ENCODE data around the gene EFNB2.

EFNB2 gene

DNA sequence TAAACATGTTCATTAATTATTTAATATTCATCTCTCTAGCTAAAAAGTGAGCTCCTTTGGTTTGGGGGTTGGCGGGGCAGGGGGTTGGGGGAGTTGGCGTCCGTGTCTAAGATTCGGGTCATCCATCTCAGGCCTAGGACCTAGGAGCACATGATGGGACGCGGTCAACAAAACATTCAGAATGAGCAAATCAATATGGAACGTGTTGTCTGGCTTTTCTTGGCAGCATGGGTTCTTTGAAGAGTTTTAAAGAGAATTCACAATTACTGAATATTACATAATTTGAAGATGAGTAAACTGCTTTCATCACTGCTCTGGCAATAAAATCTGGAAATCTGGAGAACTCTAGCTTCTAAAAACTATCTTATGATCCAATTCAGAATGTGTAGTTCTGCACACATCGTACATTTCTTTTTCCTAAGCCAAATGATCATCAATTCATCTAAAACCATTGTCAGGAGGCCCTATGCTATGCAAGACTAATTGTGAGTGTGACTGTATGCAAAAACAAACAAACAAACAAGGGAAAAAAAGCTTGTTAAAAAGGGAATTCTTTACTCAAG is 37.9 kb upstream of the EFNB2 start:
- Histone ChIP-seq H2BK12ac (ENCODE audit: low read length in 2 of 2) (no peak overlapping the region), H3K36me3 (ENCODE audit: control insufficient read depth in 1 of 2, insufficient read depth in 2 of 2, low read depth in 1 of 2, low read length in 2 of 2) (no peaks in the 10 kb centered on the region), H3K18ac (ENCODE audit: low read depth in 1 of 2, low read length in 2 of 2) (no peak overlapping the region), H2BK120ac (ENCODE audit: low read depth, low read length) (no peak overlapping the region), H2BK5ac (ENCODE audit: low read depth, low read length, poor library complexity, severe bottlenecking) (no peak overlapping the region), H3K27ac (ENCODE audit: low read length, poor library complexity, severe bottlenecking) (no peak overlapping the region), H2AFZ (ENCODE audit: low read depth, low read length) (no peak overlapping the region), H2AK5ac (ENCODE audit: low read length, severe bottlenecking) (no peak overlapping the region), H3K4ac (ENCODE audit: low read depth in 1 of 2, low read length in 2 of 2) (no peak overlapping the region), H3K9me3 (ENCODE audit: control insufficient read depth, low read length) (no peaks in the 10 kb centered on the region), H3K4me2 (ENCODE audit: low read length, poor library complexity, severe bottlenecking) (no peak overlapping the region), H3K27me3 (ENCODE audit: control insufficient read depth in 1 of 2, insufficient read depth in 1 of 2, low read length in 2 of 2) (no peaks in the 10 kb centered on the region), H3K4me1 (ENCODE audit: control insufficient read depth, insufficient read depth, low read depth, low read length) (no peaks in the 10 kb centered on the region), H3K14ac (ENCODE audit: low read length in 2 of 2) (no peak overlapping the region), H3K4me3 (ENCODE audit: insufficient read depth in 1 of 2, low read depth in 1 of 2, low read length in 2 of 2) (peak overlapping the region in 1 of 2 experiments; percentile 63), H2BK15ac (ENCODE audit: low read depth, poor library complexity, severe bottlenecking) (no peak overlapping the region), H3K23ac (ENCODE audit: low read length in 2 of 2) (no peak overlapping the region), H4K8ac (ENCODE audit: low read length) (no peak overlapping the region), H3K9ac (ENCODE audit: low read length) (peak overlapping the region; percentile 75), H4K91ac (ENCODE audit: low read length) (no peak overlapping the region), H3K79me1 (replicated peaks; ENCODE audit: low read length, poor library complexity, severe bottlenecking) (peaks cover 2% of the 10 kb centered on the region)
- 100% methylated on average over 4 of the region's 8 CpGs for WGBS
- no peak for DNase-seq

DNA sequence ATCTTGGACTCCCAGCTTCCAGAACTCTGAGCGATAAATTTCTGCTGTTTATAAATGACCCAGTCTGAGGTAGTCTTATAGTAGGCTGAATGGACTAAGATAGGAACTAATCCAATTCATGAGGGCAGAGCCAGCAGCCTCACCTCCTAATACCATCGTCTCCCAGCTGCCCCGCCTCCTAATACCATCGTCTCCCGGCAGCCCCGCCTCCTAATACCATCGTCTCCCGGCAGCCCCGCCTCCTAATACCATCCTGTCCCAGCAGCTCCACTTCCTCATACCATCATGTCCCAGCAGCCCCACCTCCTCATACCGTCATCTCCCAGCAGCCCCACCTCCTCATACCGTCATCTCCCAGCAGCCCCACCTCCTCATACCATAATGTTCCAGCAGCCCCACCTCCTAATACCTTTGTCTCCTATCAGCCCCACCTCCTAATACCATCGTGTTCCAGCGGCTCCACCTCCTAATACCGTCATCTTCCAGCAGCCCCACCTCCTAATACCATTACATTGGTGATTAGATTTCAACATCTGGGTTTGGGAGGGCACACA is 34.9 kb upstream of the EFNB2 start:
- Histone ChIP-seq H2AK5ac (ENCODE audit: low read length, severe bottlenecking) (no peak overlapping the region), H3K18ac (ENCODE audit: low read depth in 1 of 2, low read length in 2 of 2) (peak overlapping the region in 1 of 2 experiments; percentile 22), H3K23ac (ENCODE audit: low read length in 2 of 2) (no peak overlapping the region), H2AFZ (ENCODE audit: low read depth, low read length) (no peak overlapping the region), H3K4ac (ENCODE audit: low read depth in 1 of 2, low read length in 2 of 2) (no peak overlapping the region), H2BK12ac (ENCODE audit: low read length in 2 of 2) (no peak overlapping the region), H3K4me3 (ENCODE audit: insufficient read depth in 1 of 2, low read depth in 1 of 2, low read length in 2 of 2) (no peak overlapping the region), H3K27ac (ENCODE audit: low read length, poor library complexity, severe bottlenecking) (no peak overlapping the region), H2BK5ac (ENCODE audit: low read depth, low read length, poor library complexity, severe bottlenecking) (no peak overlapping the region), H3K4me2 (ENCODE audit: low read length, poor library complexity, severe bottlenecking) (no peak overlapping the region), H3K9ac (ENCODE audit: low read length) (peak overlapping the region; percentile 44), H2BK15ac (ENCODE audit: low read depth, poor library complexity, severe bottlenecking) (no peak overlapping the region), H3K9me3 (ENCODE audit: control insufficient read depth, low read length) (no peaks in the 10 kb centered on the region), H3K14ac (ENCODE audit: low read length in 2 of 2) (peak overlapping the region in 1 of 2 experiments; percentile 75), H3K79me1 (replicated peaks; ENCODE audit: low read length, poor library complexity, severe bottlenecking) (peaks cover 2% of the 10 kb centered on the region), H4K8ac (ENCODE audit: low read length) (no peak overlapping the region), H4K91ac (ENCODE audit: low read length) (no peak overlapping the region), H2BK120ac (ENCODE audit: low read depth, low read length) (no peak overlapping the region), H3K4me1 (ENCODE audit: control insufficient read depth, insufficient read depth, low read depth, low read length) (no peaks in the 10 kb centered on the region), H3K27me3 (ENCODE audit: control insufficient read depth in 1 of 2, insufficient read depth in 1 of 2, low read length in 2 of 2) (no peaks in the 10 kb centered on the region), H3K36me3 (ENCODE audit: control insufficient read depth in 1 of 2, insufficient read depth in 2 of 2, low read depth in 1 of 2, low read length in 2 of 2) (peaks cover 0 to 4% of the 10 kb centered on the region in 2 experiments)
- DNase-seq: peak; percentile 39
- WGBS: 41% methylated on average over 13 of the region's 14 CpGs

DNA sequence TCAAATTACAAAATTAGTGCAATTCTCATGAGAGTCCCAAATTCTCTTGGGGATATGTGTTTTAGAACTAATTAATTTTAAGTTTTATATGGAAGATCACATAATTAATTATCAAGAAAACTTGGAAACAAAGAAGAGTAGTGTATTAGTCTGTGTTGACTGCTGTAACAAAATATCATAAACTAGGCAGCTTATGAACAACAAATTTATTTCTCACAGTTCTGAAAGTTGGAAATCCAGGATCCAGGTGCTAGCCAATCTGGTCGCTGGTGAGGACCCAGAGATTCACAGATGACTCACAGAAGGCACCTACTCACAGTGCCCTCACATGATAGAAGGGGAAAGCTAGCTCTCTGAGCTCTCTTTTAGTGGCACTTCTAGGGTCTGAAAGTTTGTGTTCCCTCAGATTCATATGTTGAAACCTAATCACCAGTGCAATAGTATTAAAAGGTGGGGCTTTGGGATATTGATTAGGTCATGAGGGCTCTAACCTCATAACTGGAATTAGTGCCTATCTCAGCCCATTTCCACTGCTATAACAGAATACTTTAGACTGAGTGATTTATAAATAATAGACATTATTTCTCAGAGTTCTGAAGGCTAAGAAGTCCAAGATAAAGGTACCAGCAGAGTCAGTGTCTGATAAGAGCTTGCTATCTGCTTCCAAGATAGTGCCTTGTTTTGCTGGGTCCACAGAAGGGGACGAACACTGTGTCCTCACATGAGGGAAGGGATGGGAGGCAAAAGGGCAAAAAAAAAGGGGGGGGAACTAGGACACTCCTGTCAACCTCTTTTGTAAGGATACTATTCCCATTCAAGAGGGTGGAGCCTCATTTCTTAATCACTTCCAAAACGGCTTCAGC is 34.0 kb upstream of the EFNB2 start:
- Histone ChIP-seq H2BK15ac (ENCODE audit: low read depth, poor library complexity, severe bottlenecking) (no peak overlapping the region), H3K4me1 (ENCODE audit: control insufficient read depth, insufficient read depth, low read depth, low read length) (peaks cover under 1% of the 10 kb centered on the region), H2BK12ac (ENCODE audit: low read length in 2 of 2) (no peak overlapping the region), H2AFZ (ENCODE audit: low read depth, low read length) (no peak overlapping the region), H2AK5ac (ENCODE audit: low read length, severe bottlenecking) (no peak overlapping the region), H3K9me3 (ENCODE audit: control insufficient read depth, low read length) (no peaks in the 10 kb centered on the region), H3K23ac (ENCODE audit: low read length in 2 of 2) (no peak overlapping the region), H3K4me2 (ENCODE audit: low read length, poor library complexity, severe bottlenecking) (no peak overlapping the region), H3K27me3 (ENCODE audit: control insufficient read depth in 1 of 2, insufficient read depth in 1 of 2, low read length in 2 of 2) (no peaks in the 10 kb centered on the region), H3K27ac (ENCODE audit: low read length, poor library complexity, severe bottlenecking) (no peak overlapping the region), H3K36me3 (ENCODE audit: control insufficient read depth in 1 of 2, insufficient read depth in 2 of 2, low read depth in 1 of 2, low read length in 2 of 2) (peaks cover 0 to 4% of the 10 kb centered on the region in 2 experiments), H3K4ac (ENCODE audit: low read depth in 1 of 2, low read length in 2 of 2) (no peak overlapping the region), H2BK120ac (ENCODE audit: low read depth, low read length) (no peak overlapping the region), H2BK5ac (ENCODE audit: low read depth, low read length, poor library complexity, severe bottlenecking) (no peak overlapping the region), H4K8ac (ENCODE audit: low read length) (no peak overlapping the region), H3K4me3 (ENCODE audit: insufficient read depth in 1 of 2, low read depth in 1 of 2, low read length in 2 of 2) (no peak overlapping the region), H3K79me1 (replicated peaks; ENCODE audit: low read length, poor library complexity, severe bottlenecking) (peaks cover 2% of the 10 kb centered on the region), H3K9ac (ENCODE audit: low read length) (peak overlapping the region; percentile 44), H3K14ac (ENCODE audit: low read length in 2 of 2) (no peak overlapping the region), H3K18ac (ENCODE audit: low read depth in 1 of 2, low read length in 2 of 2) (no peak overlapping the region), H4K91ac (ENCODE audit: low read length) (no peak overlapping the region)
- no peak for DNase-seq
- WGBS: 72% methylated on average over 2 of the region's 3 CpGs

DNA sequence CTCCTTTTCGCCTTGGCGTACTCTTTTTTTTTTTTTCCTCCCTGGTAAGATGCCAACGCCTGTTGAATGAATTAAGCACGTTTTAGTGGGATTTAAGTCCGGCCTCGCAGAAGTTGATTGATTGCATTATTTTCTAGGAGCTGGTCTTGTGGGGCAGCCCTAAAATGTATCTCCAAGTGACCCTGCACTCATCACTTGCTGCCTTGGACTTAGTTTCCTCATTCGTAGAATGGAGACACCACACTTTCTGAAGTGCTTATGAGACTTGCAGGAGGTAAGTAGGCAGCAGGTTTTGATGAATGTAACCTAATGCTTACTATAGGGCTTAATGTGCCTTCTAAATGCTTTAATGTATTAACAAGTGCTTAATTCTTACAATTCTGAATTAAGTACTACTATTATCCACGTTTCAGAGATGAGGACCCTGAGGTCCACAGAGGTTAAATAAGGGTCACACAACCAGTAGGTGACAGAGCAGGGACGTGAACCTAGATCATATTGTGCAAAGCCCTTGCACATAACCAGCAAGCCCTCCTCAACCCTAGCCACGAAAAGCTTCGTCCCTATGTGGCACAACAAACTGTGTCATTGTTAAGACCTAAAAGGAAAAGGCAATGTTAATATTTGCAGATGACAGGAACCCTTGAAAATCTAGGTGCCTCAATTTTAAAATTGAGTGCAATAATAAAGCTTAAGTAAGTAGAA is 33.0 kb upstream of the EFNB2 start:
- Histone ChIP-seq H3K18ac (ENCODE audit: low read depth in 1 of 2, low read length in 2 of 2) (no peak overlapping the region), H3K4ac (ENCODE audit: low read depth in 1 of 2, low read length in 2 of 2) (no peak overlapping the region), H3K23ac (ENCODE audit: low read length in 2 of 2) (no peak overlapping the region), H3K4me1 (ENCODE audit: control insufficient read depth, insufficient read depth, low read depth, low read length) (peaks cover 2% of the 10 kb centered on the region), H3K4me3 (ENCODE audit: insufficient read depth in 1 of 2, low read depth in 1 of 2, low read length in 2 of 2) (peak overlapping the region in 1 of 2 experiments; percentile 89), H2BK15ac (ENCODE audit: low read depth, poor library complexity, severe bottlenecking) (no peak overlapping the region), H3K27ac (ENCODE audit: low read length, poor library complexity, severe bottlenecking) (no peak overlapping the region), H3K9me3 (ENCODE audit: control insufficient read depth, low read length) (no peaks in the 10 kb centered on the region), H4K91ac (ENCODE audit: low read length) (no peak overlapping the region), H2BK5ac (ENCODE audit: low read depth, low read length, poor library complexity, severe bottlenecking) (no peak overlapping the region), H2BK12ac (ENCODE audit: low read length in 2 of 2) (no peak overlapping the region), H3K27me3 (ENCODE audit: control insufficient read depth in 1 of 2, insufficient read depth in 1 of 2, low read length in 2 of 2) (no peaks in the 10 kb centered on the region), H4K8ac (ENCODE audit: low read length) (no peak overlapping the region), H2AK5ac (ENCODE audit: low read length, severe bottlenecking) (no peak overlapping the region), H2AFZ (ENCODE audit: low read depth, low read length) (peak overlapping the region; percentile 74), H3K14ac (ENCODE audit: low read length in 2 of 2) (no peak overlapping the region), H2BK120ac (ENCODE audit: low read depth, low read length) (no peak overlapping the region), H3K79me1 (replicated peaks; ENCODE audit: low read length, poor library complexity, severe bottlenecking) (peaks cover 2% of the 10 kb centered on the region), H3K9ac (ENCODE audit: low read length) (peak overlapping the region; percentile 97), H3K36me3 (ENCODE audit: control insufficient read depth in 1 of 2, insufficient read depth in 2 of 2, low read depth in 1 of 2, low read length in 2 of 2) (peaks cover 0 to 4% of the 10 kb centered on the region in 2 experiments), H3K4me2 (ENCODE audit: low read length, poor library complexity, severe bottlenecking) (peak overlapping the region; percentile 66)
- WGBS: 30% methylated on average over 8 of the region's 11 CpGs
- no peak for DNase-seq

All from mesenchymal stem cell (in vitro differentiated cells and primary cell).